GM18951 (cell line): ENCODE data around the gene CYTH1.

Experiments
- POLR2A ChIP-seq: IDR thresholded peaks from 4 replicates; pipeline ENCODE4 v1.6.1; 2011; ENCODE audit warnings: mild to moderate bottlenecking; ENCODE audit not compliant: insufficient read length, insufficient read depth; ENCODE audit errors: extremely low read depth
- in situ Hi-C: fragments of 300-500 bp; cut with MboI; formaldehyde crosslinking; loops from one replicate; pipeline ENCODE4 v1.12.0; 2022; ENCODE audit warnings: low sequenced_read_pairs, mixed read lengths, inconsistent platforms; ENCODE audit not compliant: unreplicated experiment

CYTH1 gene

GRCh38 chr17:78718575-78719208 is 63.4 kb downstream of the CYTH1 start:
- in situ Hi-C loops: no loop called here
- TF ChIP-seq POLR2A: no peak

- in situ Hi-C loops: no loop called here
- no peak for TF ChIP-seq POLR2A
These were observed 64.6 kb downstream of the CYTH1 start for GRCh38 chr17:78717431-78717980.

DNA sequence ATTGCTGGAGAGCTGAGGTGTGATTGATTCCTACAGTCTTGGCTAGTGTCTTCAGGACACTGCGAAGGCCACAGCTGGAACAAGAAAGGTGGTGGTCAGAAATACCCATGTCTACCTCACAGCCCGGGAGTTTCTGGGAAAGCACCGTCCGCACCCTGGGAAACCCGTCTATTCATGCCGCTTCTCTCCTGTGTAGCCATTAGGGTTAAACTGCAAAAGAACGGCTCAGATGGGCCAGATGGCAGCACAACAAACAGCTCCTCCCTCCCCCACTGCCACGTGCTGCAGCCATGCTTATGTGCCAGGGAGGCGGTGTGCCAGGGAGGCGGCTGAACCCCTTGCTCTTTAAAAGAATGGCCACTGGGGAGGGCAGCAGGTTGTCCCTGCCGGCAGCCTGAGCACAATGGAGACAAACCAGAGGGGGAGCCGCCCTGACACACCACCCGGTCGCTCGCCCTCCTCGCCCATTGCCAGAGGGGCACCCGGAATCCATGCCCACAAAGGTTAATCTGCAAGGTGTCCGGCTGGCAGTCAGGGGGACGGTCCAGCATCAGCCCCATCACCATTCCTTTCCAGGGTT is 65.2 kb downstream of the CYTH1 start:
- in situ Hi-C loops: no loop called here
- peak; percentile 34 for TF ChIP-seq POLR2A

DNA sequence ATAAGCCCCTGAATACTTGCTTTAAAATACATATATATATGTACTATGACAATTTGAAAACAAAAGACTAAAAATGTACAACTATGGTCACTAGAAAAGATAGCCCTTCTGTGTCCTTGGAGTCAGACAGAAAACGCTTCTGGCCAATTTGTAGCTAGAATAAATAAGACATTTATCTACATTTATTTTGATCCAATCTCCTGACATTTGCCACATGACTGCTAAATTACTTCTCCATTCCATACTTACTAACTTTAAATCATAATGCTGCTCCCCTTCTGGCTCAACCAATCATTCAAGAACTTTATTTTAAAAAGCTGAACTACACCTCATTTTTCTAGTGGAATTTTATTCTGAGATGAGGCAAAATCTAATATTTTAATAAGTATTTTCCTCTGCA is 65.8 kb downstream of the CYTH1 start:
- in situ Hi-C loops: no loop called here
- TF ChIP-seq POLR2A: no peak

GRCh38 chr17:78715876-78716275 is 66.2 kb downstream of the CYTH1 start:
- no peak for TF ChIP-seq POLR2A
- in situ Hi-C loops: no loop called here

DNA sequence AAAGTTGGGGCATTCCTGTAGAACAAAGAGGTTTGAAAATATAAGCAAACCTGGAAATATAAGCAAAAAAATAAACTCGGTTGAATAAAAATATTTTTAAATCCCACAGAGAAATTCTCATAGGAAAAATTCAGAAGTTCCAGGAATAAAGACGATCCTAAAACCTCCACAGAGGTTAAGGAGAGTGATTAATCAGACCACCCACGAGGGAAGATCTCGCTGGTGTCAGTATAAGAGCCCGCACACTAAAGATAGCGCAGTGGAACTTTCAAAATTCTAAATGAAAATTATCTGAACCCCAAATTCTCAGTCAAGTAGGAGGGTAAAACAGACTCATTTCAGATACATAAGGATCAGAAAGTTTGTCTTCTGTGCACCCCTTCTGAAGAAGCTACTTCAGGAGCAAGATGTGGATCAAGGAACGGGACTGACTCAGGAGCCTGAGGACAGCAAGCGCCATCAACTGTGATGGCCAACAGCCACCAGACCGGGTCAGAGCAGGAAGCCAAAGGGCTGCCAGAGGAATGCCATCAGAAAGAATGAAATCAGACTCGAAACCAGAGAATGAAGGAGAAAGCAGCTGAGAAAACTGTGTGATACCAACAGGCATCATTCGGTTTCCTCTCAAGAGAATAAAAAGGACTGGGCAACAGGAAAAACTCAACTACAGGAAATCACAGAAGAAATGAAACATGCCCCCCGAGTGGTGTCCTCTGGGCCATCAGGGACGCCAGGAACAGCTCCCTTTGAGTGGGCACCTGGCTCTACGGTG is 66.9 kb downstream of the CYTH1 start:
- in situ Hi-C loops: no loop called here

DNA sequence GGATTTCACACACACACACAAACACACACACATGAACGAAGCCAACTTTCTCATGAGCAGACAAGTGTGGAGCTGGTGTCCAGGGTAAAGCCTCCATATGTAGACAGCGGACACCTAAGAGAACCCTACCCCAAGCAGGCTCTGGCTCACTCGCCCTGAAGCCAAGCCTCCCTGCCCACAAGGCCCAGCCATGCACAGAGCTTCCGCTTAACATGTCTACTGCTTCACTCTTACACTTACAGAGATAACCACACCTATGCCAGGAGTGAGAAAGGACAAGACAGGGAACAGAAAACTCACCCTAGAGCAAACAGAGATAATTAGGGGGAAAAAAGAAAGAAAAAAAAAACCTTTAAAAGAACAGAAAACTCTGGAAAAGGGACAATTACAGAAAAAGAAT is 67.5 kb downstream of the CYTH1 start:
- no peak for TF ChIP-seq POLR2A
- in situ Hi-C loops: no loop called here

More for the DNA sequence above, 66.9 kb downstream of the CYTH1 start:
- TF ChIP-seq POLR2A: no peak

DNA sequence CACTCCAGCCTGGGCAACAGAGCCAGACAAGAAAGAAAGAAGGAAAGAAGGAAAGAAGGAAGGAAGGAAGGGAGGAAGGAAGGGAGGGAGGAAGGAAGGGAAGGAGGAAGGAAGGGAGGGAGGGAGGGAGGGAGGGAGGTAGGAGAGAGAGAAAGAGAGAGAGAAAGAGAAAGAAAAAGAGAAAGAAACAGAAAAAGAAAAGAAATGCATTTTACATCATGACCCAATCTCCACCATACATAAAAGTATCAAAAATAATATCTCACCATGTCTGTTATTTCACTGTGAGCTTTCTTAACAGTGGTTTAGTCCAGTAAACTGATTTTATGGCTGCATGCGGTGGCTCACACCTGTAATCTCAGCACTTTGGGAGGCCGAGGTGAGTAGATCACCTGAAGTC is 70.0 kb downstream of the CYTH1 start:
- no peak for TF ChIP-seq POLR2A
- in situ Hi-C loops: no loop called here

GRCh38 chr17:78710607-78711006 is 71.5 kb downstream of the CYTH1 start:
- no peak for TF ChIP-seq POLR2A
- in situ Hi-C loops: no loop called here

DNA sequence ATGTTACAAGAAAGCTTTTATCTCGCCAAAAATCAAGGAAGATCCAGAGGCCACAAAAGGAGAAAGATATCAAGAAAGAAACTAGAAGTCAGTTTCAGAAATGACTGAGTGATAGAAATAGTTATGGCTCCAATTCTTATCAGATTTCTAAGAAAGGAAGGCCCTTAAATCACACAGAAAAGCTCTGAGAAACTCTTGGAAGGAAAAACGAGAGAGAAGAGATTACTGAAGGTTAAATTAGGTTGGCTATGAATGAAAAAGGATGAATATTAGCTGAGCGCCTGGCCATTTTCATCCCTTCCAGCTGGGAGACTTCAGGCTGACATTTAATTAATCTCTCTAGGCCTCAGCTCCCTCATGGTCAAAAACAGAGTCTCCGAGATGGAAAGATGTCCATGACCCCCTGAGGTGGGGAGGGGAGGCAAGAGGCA is 72.3 kb downstream of the CYTH1 start:
- in situ Hi-C loops: no loop called here

DNA sequence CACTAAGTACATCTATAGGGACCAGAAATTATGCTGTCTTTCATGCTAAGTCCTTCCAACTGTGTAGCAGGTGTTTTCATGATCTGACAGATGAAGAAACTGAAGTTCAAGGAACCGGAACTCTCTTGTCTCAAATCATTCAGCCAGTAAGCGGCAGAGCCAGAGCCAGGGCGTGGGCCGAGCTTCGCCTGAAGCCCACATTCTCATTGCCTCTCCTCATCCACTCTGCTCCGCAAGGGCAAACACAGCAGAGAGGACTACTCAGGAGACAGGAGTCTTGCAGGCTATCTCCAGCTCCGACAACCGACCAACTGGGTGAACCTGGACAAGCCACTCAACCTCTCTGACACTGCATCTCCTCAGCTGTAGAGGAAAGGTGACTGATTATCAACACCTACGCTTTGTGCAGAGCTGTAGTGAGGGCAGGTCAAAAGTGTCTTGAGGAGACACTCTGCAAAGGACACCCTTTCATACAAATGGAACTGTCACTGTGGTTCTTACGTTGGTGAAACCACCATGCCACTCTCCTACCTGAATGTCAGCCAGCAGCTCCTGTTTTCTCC is 72.9 kb downstream of the CYTH1 start:
- in situ Hi-C loops: no loop called here
- TF ChIP-seq POLR2A: peak; percentile 56

More for the DNA sequence above, 72.3 kb downstream of the CYTH1 start:
- TF ChIP-seq POLR2A: no peak

- in situ Hi-C loops: no loop called here
- peak; percentile 29 for TF ChIP-seq POLR2A
These were observed 73.5 kb downstream of the CYTH1 start for GRCh38 chr17:78708510-78708973.

DNA sequence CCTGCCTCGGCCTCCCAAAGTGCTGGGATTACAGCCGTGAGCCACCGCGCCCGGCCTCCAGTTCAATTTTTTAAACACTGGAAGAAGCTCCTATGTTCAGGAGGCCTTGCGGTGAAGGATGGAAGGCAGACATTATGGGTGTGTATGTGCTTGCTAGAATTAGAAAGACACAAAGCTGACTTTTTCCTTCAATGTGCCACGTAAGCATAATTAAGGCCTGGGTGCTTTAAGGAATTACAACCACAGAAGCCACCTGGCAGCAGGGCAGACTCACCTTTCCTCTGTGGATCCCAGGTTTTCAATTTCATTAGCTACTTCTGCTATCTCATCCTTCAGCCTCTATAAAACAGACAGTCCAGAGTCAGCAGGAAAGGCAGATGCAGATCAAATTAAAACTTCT is 74.2 kb downstream of the CYTH1 start:
- in situ Hi-C loops: no loop called here

More for the DNA sequence above, 74.2 kb downstream of the CYTH1 start:
- TF ChIP-seq POLR2A: no peak
